Mesendoderm (in vitro differentiated cells): ENCODE results near the gene TRIP6.

Experiments used
- DNase-seq: peaks from one replicate; pipeline ENCODE4 v3.0.0; 2013
- H2AK5ac ChIP-seq: 2 replicates; pipeline ENCODE4 v1.6.1; 2013; ENCODE audit warnings: low read length, inconsistent platforms
- H2BK120ac ChIP-seq: 2 replicates; pipeline ENCODE4 v1.6.1; 2013; ENCODE audit warnings: low read depth, mild to moderate bottlenecking, low read length, moderate library complexity, mixed read lengths
- H2BK15ac ChIP-seq: replicated peaks from 2 replicates; pipeline ENCODE4 v1.6.1; 2013; ENCODE audit warnings: low read depth, mild to moderate bottlenecking, moderate library complexity
- H2BK5ac ChIP-seq: 2 replicates; pipeline ENCODE4 v1.6.1; 2013; ENCODE audit warnings: low read length, inconsistent platforms
- H3K18ac ChIP-seq: 2 replicates; pipeline ENCODE4 v1.6.1; 2013; ENCODE audit warnings: mild to moderate bottlenecking, low read length, mixed read lengths
- H3K23ac ChIP-seq: one replicate; pipeline ENCODE4 v1.6.1; 2013; ENCODE audit warnings: low read length
- H3K27ac ChIP-seq: 2 replicates; pipeline ENCODE4 v1.5.1; 2013; ENCODE audit warnings: low read depth, mild to moderate bottlenecking, inconsistent platforms, low read length, moderate library complexity
- H3K27me3 ChIP-seq: 2 replicates; pipeline ENCODE4 v1.6.1; 2013; ENCODE audit warnings: low read length, control low read depth, mild to moderate bottlenecking, inconsistent platforms; ENCODE audit not compliant: insufficient read depth, poor library complexity
- H3K36me3 ChIP-seq: 2 replicates; pipeline ENCODE4 v1.6.1; 2013; ENCODE audit warnings: low read length, inconsistent platforms; ENCODE audit not compliant: control insufficient read depth, insufficient read depth
- H3K4ac ChIP-seq: one replicate; pipeline ENCODE4 v1.6.1; 2013; ENCODE audit warnings: low read depth, mild to moderate bottlenecking, low read length, moderate library complexity
- H3K4me1 ChIP-seq: 2 replicates; pipeline ENCODE4 v1.6.1; 2013; ENCODE audit warnings: low read depth, low read length, inconsistent platforms; ENCODE audit not compliant: control insufficient read depth
- H3K4me2 ChIP-seq: 2 replicates; pipeline ENCODE4 v1.6.1; 2013; ENCODE audit warnings: low read length
- H3K4me3 ChIP-seq: 2 replicates; pipeline ENCODE4 v1.5.1; 2013; ENCODE audit warnings: mild to moderate bottlenecking, low read length
- H3K56ac ChIP-seq: one replicate; pipeline ENCODE4 v1.6.1; 2013; ENCODE audit warnings: low read length
- H3K79me1 ChIP-seq: 2 replicates; pipeline ENCODE4 v1.6.1; 2013; ENCODE audit warnings: low read length, inconsistent platforms
- H3K79me2 ChIP-seq: 2 replicates; pipeline ENCODE4 v1.6.1; 2013; ENCODE audit warnings: mild to moderate bottlenecking, low read length; ENCODE audit not compliant: control insufficient read depth, insufficient read depth
- H3K9ac ChIP-seq: 2 replicates; pipeline ENCODE4 v1.6.1; 2013; ENCODE audit warnings: low read length, inconsistent platforms
- H4K5ac ChIP-seq: one replicate; pipeline ENCODE4 v1.6.1; 2013; ENCODE audit warnings: low read length
- H4K8ac ChIP-seq: one replicate; pipeline ENCODE4 v1.6.1; 2013; ENCODE audit warnings: low read depth, mild to moderate bottlenecking, control low read depth, low read length, moderate library complexity
- WGBS: extraction: QIAGEN DNeasy Blood & Tissue Kit; methylation state at CpG from one replicate; pipeline ENCODE4 v1.1.7; 2013; ENCODE audit warnings: low lambda C conversion rate, missing lambda C conversion rate; ENCODE audit not compliant: insufficient coverage; ENCODE audit errors: extremely low coverage; 5-methylcytosine and 5-hydroxymethylcytosine counted together

The TRIP6 gene

DNA sequence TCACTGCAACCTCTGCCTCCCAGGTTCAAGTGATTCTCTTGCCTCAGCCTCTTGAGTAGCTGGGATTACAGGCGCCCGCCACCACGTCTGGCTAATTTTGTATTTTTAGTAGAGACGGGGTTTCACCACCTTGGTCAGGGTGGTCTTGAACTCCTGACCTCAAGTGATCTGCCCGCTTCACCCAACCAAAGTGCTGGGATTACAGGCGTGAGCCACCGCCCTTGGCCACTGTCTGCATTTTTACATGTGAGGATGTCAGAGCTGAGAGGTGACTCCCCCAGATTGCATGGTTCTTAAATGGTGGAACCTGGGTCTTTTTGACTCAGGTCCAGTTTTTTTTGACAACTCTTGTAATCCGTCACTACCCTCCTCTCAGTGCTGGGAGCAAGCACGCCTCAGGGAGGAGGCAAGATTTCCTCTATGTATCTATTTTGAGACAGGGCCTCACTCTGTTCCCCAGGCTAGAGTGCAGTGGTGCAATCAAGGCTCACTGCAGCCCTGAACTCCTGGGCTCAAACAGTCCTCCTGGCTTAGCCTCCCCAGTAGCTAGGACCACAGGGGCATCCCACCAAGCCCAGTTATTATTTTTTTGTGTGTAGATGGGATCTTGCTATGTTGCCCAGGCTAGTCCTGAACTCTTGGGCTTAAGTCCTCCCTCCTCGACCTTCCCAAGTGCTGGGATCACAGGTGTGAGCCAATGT is 6.6 kb downstream of the TRIP6 start:
- peak overlapping the region; percentile 97 for H3K56ac ChIP-seq
- no peak overlapping the region for H3K18ac ChIP-seq
- no peak overlapping the region for H2BK15ac ChIP-seq
- H3K4me2 ChIP-seq: no peak overlapping the region
- no peaks in the 10 kb centered on the region for H3K27me3 ChIP-seq
- H3K79me2 ChIP-seq: peaks cover 35% of the 10 kb centered on the region
- peak overlapping the region; percentile 96 for H4K8ac ChIP-seq
- no peak overlapping the region for H2BK120ac ChIP-seq
- H3K36me3 ChIP-seq: peaks cover 17% of the 10 kb centered on the region
- no peak overlapping the region for H3K23ac ChIP-seq
- no CpG with 5 or more reads among the region's 10 CpGs for WGBS
- H4K5ac ChIP-seq: peak overlapping the region; percentile 36
- peaks cover 4% of the 10 kb centered on the region for H3K4me1 ChIP-seq
- H3K4ac ChIP-seq: no peak overlapping the region
- no peak for DNase-seq
- H3K79me1 ChIP-seq: peaks cover 8% of the 10 kb centered on the region
- H3K9ac ChIP-seq: no peak overlapping the region
- no peak overlapping the region for H2AK5ac ChIP-seq
- no peak overlapping the region for H3K4me3 ChIP-seq
- peak overlapping the region; percentile 93 for H3K27ac ChIP-seq
- no peak overlapping the region for H2BK5ac ChIP-seq

DNA sequence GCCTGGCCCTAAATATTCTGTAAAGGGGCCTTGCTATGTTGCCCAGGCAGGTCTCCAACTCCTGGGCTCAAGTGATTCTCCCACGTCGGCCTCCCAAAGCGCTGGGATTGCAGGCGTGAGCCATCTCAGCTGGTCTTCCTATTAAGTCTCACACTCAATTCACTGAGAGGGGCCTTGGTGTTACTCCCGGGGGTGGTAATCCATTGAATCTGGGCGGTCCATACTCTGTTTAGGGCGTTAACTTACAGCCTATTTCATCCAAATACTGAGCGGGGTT is 7.1 kb downstream of the TRIP6 start:
- Histone ChIP-seq H2AK5ac (no peak overlapping the region), H3K18ac (peak overlapping the region; percentile 77), H3K56ac (peak overlapping the region; percentile 97), H3K4me2 (peak overlapping the region; percentile 7), H3K23ac (no peak overlapping the region), H3K27me3 (no peaks in the 10 kb centered on the region), H2BK120ac (no peak overlapping the region), H3K9ac (peak overlapping the region; percentile 94), H3K4me1 (peaks cover 4% of the 10 kb centered on the region), H3K27ac (peak overlapping the region; percentile 93), H3K79me1 (peaks cover 8% of the 10 kb centered on the region), H4K5ac (peak overlapping the region; percentile 36), H3K79me2 (peaks cover 40% of the 10 kb centered on the region), H2BK15ac (no peak overlapping the region), H3K4me3 (peak overlapping the region; percentile 53), H4K8ac (peak overlapping the region; percentile 96), H2BK5ac (no peak overlapping the region), H3K36me3 (peaks cover 17% of the 10 kb centered on the region), H3K4ac (peak overlapping the region; percentile 89)
- no CpG with 5 or more reads among the region's 8 CpGs for WGBS
- peak; percentile 70 for DNase-seq

DNA sequence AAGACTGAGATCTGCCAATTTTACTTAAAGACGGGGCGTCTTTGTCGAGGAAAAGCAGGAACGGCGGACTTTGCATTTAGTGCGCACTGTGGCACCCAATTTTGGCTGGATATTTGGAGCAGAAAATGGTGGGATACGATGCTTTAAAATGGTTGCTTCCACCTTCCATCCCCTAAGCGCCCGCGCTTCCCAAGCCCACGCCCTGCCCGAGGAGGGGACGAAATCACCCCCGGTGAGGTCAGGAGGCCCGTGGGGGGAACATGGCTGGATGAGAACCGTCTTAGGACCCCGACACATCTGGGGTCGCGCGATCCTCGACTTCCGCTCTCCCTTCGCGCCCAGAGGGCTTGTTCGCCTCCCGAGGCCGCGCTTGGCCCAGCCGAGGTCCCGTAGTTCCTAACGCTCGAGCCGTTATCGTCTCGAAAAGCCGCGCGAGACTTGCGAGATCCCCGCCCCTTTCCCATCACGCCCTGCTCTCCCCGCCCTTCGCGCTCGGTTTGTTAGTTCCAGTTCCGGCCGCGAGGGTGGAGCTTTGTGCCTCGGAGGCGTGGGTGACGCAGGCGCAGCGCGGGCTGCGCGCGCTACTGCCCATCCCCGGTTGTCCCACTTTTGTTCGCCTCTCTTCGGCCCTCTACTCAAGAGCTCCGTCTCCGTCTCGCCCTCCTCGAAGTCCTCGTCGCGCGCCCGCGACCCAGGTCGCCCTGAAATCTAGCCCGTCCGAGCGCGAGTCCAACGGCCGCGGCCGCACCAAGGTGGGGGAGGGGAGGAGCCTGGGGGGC is 7.6 kb downstream of the TRIP6 start, which contains the start of gene SRRT:
SRRT (plus strand) TSS at position 527 of the 779 bp plus-strand sequence. CDS start 488 bp downstream, outside the sequence.
- H3K4me3 ChIP-seq: peak within 1 kb of the TSS; percentile 100
- no peak within 1 kb of the TSS for H2BK15ac ChIP-seq
- peak within 1 kb of the TSS; percentile 92 for H2AK5ac ChIP-seq
- H3K79me2 ChIP-seq: peaks cover 45% of the 10 kb centered on the region
- H2BK120ac ChIP-seq: peak within 1 kb of the TSS; percentile 48
- H4K5ac ChIP-seq: peak within 1 kb of the TSS; percentile 36
- peak within 1 kb of the TSS; percentile 93 for H3K27ac ChIP-seq
- H3K4me1 ChIP-seq: peaks cover 4% of the 10 kb centered on the region
- H2BK5ac ChIP-seq: peak within 1 kb of the TSS; percentile 87
- H3K56ac ChIP-seq: peak within 1 kb of the TSS; percentile 100
- H3K23ac ChIP-seq: peak within 1 kb of the TSS; percentile 72
- DNase-seq: peak; percentile 99
- H3K4me2 ChIP-seq: peak within 1 kb of the TSS; percentile 73
- H3K36me3 ChIP-seq: peaks cover 17% of the 10 kb centered on the region
- H3K79me1 ChIP-seq: peaks cover 8% of the 10 kb centered on the region
- H3K27me3 ChIP-seq: no peaks in the 10 kb centered on the region
- H3K9ac ChIP-seq: peak within 1 kb of the TSS; percentile 100
- peak within 1 kb of the TSS; percentile 89 for H3K18ac ChIP-seq
- H3K4ac ChIP-seq: peak within 1 kb of the TSS; percentile 98
- WGBS: no CpG with 5 or more reads among the region's 79 CpGs
- H4K8ac ChIP-seq: peak within 1 kb of the TSS; percentile 96

DNA sequence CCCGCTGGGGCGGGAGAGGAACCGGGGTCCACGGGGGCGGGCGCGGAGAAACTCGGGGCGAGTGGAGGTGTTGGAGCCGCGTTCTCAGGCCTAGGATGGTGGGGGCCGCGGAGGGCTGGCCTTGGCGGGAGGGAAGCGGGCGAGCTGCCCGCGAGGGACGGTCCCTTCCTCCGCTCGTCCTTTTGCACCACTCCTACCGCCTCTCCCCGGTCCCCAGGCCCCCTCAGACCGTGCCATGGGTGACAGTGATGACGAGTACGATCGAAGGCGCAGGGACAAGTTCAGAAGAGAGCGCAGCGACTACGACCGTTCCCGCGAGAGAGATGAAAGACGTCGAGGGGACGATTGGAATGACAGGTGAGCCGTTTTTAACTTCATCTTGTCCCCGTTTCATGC is 8.2 kb downstream of the TRIP6 start:
- H2BK5ac ChIP-seq: peak overlapping the region; percentile 46
- peaks cover 17% of the 10 kb centered on the region for H3K36me3 ChIP-seq
- H3K4me2 ChIP-seq: peak overlapping the region; percentile 73
- peaks cover 4% of the 10 kb centered on the region for H3K4me1 ChIP-seq
- peaks cover 9% of the 10 kb centered on the region for H3K79me1 ChIP-seq
- H3K27ac ChIP-seq: peak overlapping the region; percentile 85
- H3K9ac ChIP-seq: peak overlapping the region; percentile 100
- WGBS: no CpG with 5 or more reads among the region's 39 CpGs
- H3K56ac ChIP-seq: peak overlapping the region; percentile 100
- H3K27me3 ChIP-seq: no peaks in the 10 kb centered on the region
- H4K8ac ChIP-seq: peak overlapping the region; percentile 29
- H2AK5ac ChIP-seq: peak overlapping the region; percentile 92
- peaks cover 49% of the 10 kb centered on the region for H3K79me2 ChIP-seq
- peak overlapping the region; percentile 98 for H3K4ac ChIP-seq
- H2BK15ac ChIP-seq: no peak overlapping the region
- peak overlapping the region; percentile 89 for H3K18ac ChIP-seq
- H3K23ac ChIP-seq: peak overlapping the region; percentile 72
- H3K4me3 ChIP-seq: peak overlapping the region; percentile 100
- no peak for DNase-seq
- H4K5ac ChIP-seq: no peak overlapping the region
- peak overlapping the region; percentile 48 for H2BK120ac ChIP-seq

DNA sequence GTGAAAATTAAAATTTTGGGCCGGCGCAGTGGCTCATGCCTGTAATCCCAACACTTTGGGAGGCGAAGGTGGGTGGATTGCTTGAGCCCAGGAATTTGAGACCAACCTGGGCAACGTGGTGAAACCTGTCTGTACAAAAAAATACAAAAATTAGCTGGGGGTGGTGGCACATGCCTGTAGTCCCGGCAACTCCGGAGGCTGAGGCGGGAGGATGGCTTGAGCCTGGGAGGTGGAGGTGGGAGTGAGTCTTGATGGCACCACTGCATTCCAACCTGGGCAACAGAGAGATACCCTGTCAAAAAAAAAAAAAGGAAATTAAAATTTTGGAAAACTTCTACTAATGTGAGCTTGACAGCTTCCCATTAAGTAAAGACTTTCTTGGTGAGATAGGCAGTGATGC is 10.8 kb downstream of the TRIP6 start:
- no peak overlapping the region for H3K27ac ChIP-seq
- H2AK5ac ChIP-seq: no peak overlapping the region
- no peak overlapping the region for H3K23ac ChIP-seq
- no peak overlapping the region for H3K56ac ChIP-seq
- H3K9ac ChIP-seq: no peak overlapping the region
- no peak overlapping the region for H2BK15ac ChIP-seq
- no CpG with 5 or more reads among the region's 7 CpGs for WGBS
- no peaks in the 10 kb centered on the region for H3K27me3 ChIP-seq
- H4K5ac ChIP-seq: no peak overlapping the region
- DNase-seq: no peak
- no peak overlapping the region for H3K4me2 ChIP-seq
- peaks cover 22% of the 10 kb centered on the region for H3K36me3 ChIP-seq
- H2BK5ac ChIP-seq: no peak overlapping the region
- H3K79me1 ChIP-seq: peaks cover 14% of the 10 kb centered on the region
- H3K18ac ChIP-seq: no peak overlapping the region
- no peak overlapping the region for H4K8ac ChIP-seq
- H3K4me3 ChIP-seq: no peak overlapping the region
- H3K79me2 ChIP-seq: peaks cover 60% of the 10 kb centered on the region
- H3K4me1 ChIP-seq: peaks cover 4% of the 10 kb centered on the region
- H3K4ac ChIP-seq: no peak overlapping the region
- H2BK120ac ChIP-seq: no peak overlapping the region
